ENCODE measurements around the gene BOD1.
A peak's percentile ranks its signal among the peaks of the same experiment; 100 is the strongest.
"Not testable (repeated sequence)": the region's sequence is repeated elsewhere in the genome, so short reads cannot be mapped to it uniquely, and the experiment has no call there.

The BOD1 gene

GRCh38 chr5:173615884-173616576 lies 420 bp downstream of the BOD1 start:
- peak; percentile 38 for DNase-seq (ENCODE audit: low read depth)

- DNase-seq (ENCODE audit: low read depth), result no peak
Measured at GRCh38 chr5:173614591-173614990, 1.9 kb downstream of the BOD1 start.

GRCh38 chr5:173613433-173614159 lies 2.9 kb downstream of the BOD1 start:
- DNase-seq (ENCODE audit: low read depth), result no peak

GRCh38 chr5:173612948-173613347 lies 3.5 kb downstream of the BOD1 start:
- no peak for DNase-seq (ENCODE audit: low read depth)

- DNase-seq (ENCODE audit: low read depth), result no peak
Measured at GRCh38 chr5:173611706-173612105, 4.7 kb downstream of the BOD1 start.

- DNase-seq (ENCODE audit: low read depth), result no peak
Measured at GRCh38 chr5:173604141-173604540, 12.3 kb downstream of the BOD1 start.

- DNase-seq (ENCODE audit: low read depth), result no peak
Measured at GRCh38 chr5:173602423-173602822, 14.0 kb downstream of the BOD1 start.

- no peak for DNase-seq (ENCODE audit: low read depth)
Measured at GRCh38 chr5:173598686-173599085, 17.8 kb downstream of the BOD1 start.

GRCh38 chr5:173597304-173597703 lies 19.1 kb downstream of the BOD1 start:
- DNase-seq (ENCODE audit: low read depth), result no peak

- no peak for DNase-seq (ENCODE audit: low read depth)
Measured at GRCh38 chr5:173595841-173596240, 20.6 kb downstream of the BOD1 start.

GRCh38 chr5:173594061-173594460 lies 22.4 kb downstream of the BOD1 start:
- DNase-seq (ENCODE audit: low read depth), result no peak

GRCh38 chr5:173592050-173592669 lies 24.3 kb downstream of the BOD1 start:
- DNase-seq (ENCODE audit: low read depth), result no peak

GRCh38 chr5:173591056-173591514 lies 25.4 kb downstream of the BOD1 start:
- no peak for DNase-seq (ENCODE audit: low read depth)

GRCh38 chr5:173590436-173591055 lies 25.9 kb downstream of the BOD1 start:
- no peak for DNase-seq (ENCODE audit: low read depth)

- DNase-seq (ENCODE audit: low read depth), result not testable (repeated sequence)
Measured at GRCh38 chr5:173586133-173586532, 30.3 kb downstream of the BOD1 start.

GRCh38 chr5:173583346-173583745 lies 33.1 kb downstream of the BOD1 start:
- DNase-seq (ENCODE audit: low read depth), result no peak

GRCh38 chr5:173582216-173583111 lies 34.0 kb downstream of the BOD1 start:
- no peak for DNase-seq (ENCODE audit: low read depth)

GRCh38 chr5:173581408-173582215 lies 34.8 kb downstream of the BOD1 start:
- no peak for DNase-seq (ENCODE audit: low read depth)

GRCh38 chr5:173578947-173579615 lies 37.4 kb downstream of the BOD1 start:
- no peak for DNase-seq (ENCODE audit: low read depth)

GRCh38 chr5:173577817-173578216 lies 38.6 kb downstream of the BOD1 start:
- DNase-seq (ENCODE audit: low read depth), result no peak

All from HS-5 (cell line).